B cell (primary cell): ENCODE data around the gene LENEP. TPM values are rescaled to one million over a fixed set of nuclear protein-coding genes. Genes with fewer than 3 reads are reported as not detected.

Experiments used
- ATAC-seq: fragments of 200-7000 bp; cut with Tn5 transposase; one replicate; pipeline ENCODE4 v1.10.0; 2021; ENCODE audit warnings: low read depth, mild to moderate bottlenecking, moderate number of reproducible peaks, moderate library complexity
- CTCF ChIA-PET: fragments of 350-600 bp; sonication (Branson Sonifier 250); formaldehyde crosslinking; loops from one replicate; lab custom pipeline; 2021; ENCODE audit warnings: antibody characterized with exemption, inconsistent platforms; lab: Charles Lee
- POLR2A ChIA-PET: fragments of 350-600 bp; sonication (Branson Sonifier 250); formaldehyde crosslinking; loops from one replicate; lab custom pipeline; 2021; ENCODE audit warnings: antibody characterized with exemption; lab: Charles Lee
- DNase-seq: peaks from one replicate; pipeline ENCODE4 v3.0.0; 2013
- H2AFZ ChIP-seq: 2 replicates; pipeline ENCODE4 v1.6.1; 2012; ENCODE audit warnings: mild to moderate bottlenecking, low read depth, low read length; ENCODE audit not compliant: insufficient read depth, poor library complexity, severe bottlenecking
- H3K27ac ChIP-seq, 2 donors: 1 replicate in 1 of 2; 2 replicates in 1 of 2; pipeline ENCODE4 v1.5.1; 2012 to 2013; ENCODE audit warnings: low read length in 2 of 2, mild to moderate bottlenecking in 2 of 2, moderate library complexity in 1 of 2
- H3K27me3 ChIP-seq, 4 experiments: fragments of 200-600 bp in 1 of 4; sonication (generic) in 1 of 4; replicated peaks in 1 of 4; 1 replicate in 2 of 4; 2 replicates in 2 of 4; pipeline versions ENCODE4 v1.6.1 to v1.7.0; 2013 to 2016; ENCODE audit warnings: low read length in 3 of 4, mild to moderate bottlenecking in 2 of 4, mixed read lengths in 1 of 4, moderate library complexity in 1 of 4; ENCODE audit not compliant: insufficient read depth in 4 of 4, control insufficient read depth in 3 of 4; ENCODE audit errors: control extremely low read depth in 1 of 4
- H3K36me3 ChIP-seq, 2 experiments: replicated peaks in 1 of 2; 1 replicate in 1 of 2; 2 replicates in 1 of 2; pipeline versions ENCODE4 v1.6.1 to v1.7.1; 2013; ENCODE audit warnings: low read length in 1 of 2; ENCODE audit not compliant: insufficient read depth in 2 of 2, control insufficient read depth in 1 of 2; ENCODE audit errors: control extremely low read depth in 1 of 2, extremely low read depth in 1 of 2
- H3K4me1 ChIP-seq, 2 donors: fragments of 200-600 bp in 1 of 2; sonication (generic) in 1 of 2; 1 replicate in 1 of 2; 2 replicates in 1 of 2; pipeline versions ENCODE4 v1.5.1 to v1.6.1; 2013 to 2017; ENCODE audit warnings: low read length in 2 of 2; ENCODE audit not compliant: control insufficient read depth in 2 of 2, insufficient read depth in 2 of 2
- H3K4me2 ChIP-seq: replicated peaks from 2 replicates; pipeline ENCODE3; 2012; ENCODE audit warnings: mild to moderate bottlenecking, low read depth, low read length; ENCODE audit not compliant: poor library complexity, severe bottlenecking
- H3K4me3 ChIP-seq, 5 experiments: fragments of 200-600 bp in 1 of 5; sonication (generic) in 1 of 5; 1 replicate in 3 of 5; 2 replicates in 2 of 5; pipeline versions ENCODE4 v1.5.1 to v1.7.0; 2011 to 2016; ENCODE audit warnings: low read length in 4 of 5, mild to moderate bottlenecking in 4 of 5, low read depth in 2 of 5, control low read depth in 1 of 5, moderate library complexity in 1 of 5; ENCODE audit not compliant: insufficient read depth in 1 of 5; ENCODE audit errors: control extremely low read depth in 1 of 5, extremely low read depth in 1 of 5
- H3K79me2 ChIP-seq: fragments of 200-600 bp; sonication (generic); one replicate; pipeline ENCODE4 v1.6.0; 2016; ENCODE audit warnings: low read length; ENCODE audit not compliant: control insufficient read depth, insufficient read depth
- H3K9ac ChIP-seq: fragments of 200-600 bp; sonication (generic); 2 replicates; pipeline ENCODE4 v1.6.1; 2017; ENCODE audit warnings: mild to moderate bottlenecking, low read length, moderate library complexity
- H3K9me3 ChIP-seq, 3 donors: one replicate each; pipeline versions ENCODE4 v1.6.1 to v1.7.1; 2013; ENCODE audit warnings: low read length in 2 of 3; ENCODE audit not compliant: control insufficient read depth in 2 of 3, insufficient read depth in 1 of 3; ENCODE audit errors: control extremely low read depth in 1 of 3
- H4K20me1 ChIP-seq: 2 replicates; pipeline ENCODE4 v1.6.0; 2012; ENCODE audit warnings: mild to moderate bottlenecking, low read length; ENCODE audit not compliant: insufficient read depth, control insufficient read depth, poor library complexity, severe bottlenecking
- H3K27ac Mint-ChIP-seq: one replicate; pipeline ENCODE4 v1.8.0; 2021; ENCODE audit warnings: mixed read lengths
- H3K27me3 Mint-ChIP-seq: one replicate; pipeline ENCODE4 v1.8.0; 2021; ENCODE audit warnings: mixed read lengths
- H3K4me1 Mint-ChIP-seq: one replicate; pipeline ENCODE4 v1.8.0; 2021; ENCODE audit warnings: mixed read lengths
- H3K4me3 Mint-ChIP-seq: one replicate; pipeline ENCODE4 v1.8.0; 2021; ENCODE audit warnings: mixed read lengths
- H3K9me3 Mint-ChIP-seq: one replicate; pipeline ENCODE4 v1.8.0; 2022; ENCODE audit warnings: mixed read lengths; ENCODE audit not compliant: insufficient read depth
- CTCF ChIP-seq: fragments of 200-600 bp; IDR thresholded peaks from one replicate; pipeline ENCODE4 v1.8.0; 2022; ENCODE audit warnings: antibody characterized with exemption, mild to moderate bottlenecking
- EZH2 ChIP-seq: IDR thresholded peaks from 2 replicates; pipeline ENCODE4 v1.6.1; 2012; ENCODE audit warnings: borderline replicate concordance, low read depth, mild to moderate bottlenecking, moderate library complexity, low read length; ENCODE audit not compliant: insufficient read depth, poor library complexity, severe bottlenecking
- WGBS: methylation state at CpG from one replicate; pipeline ENCODE4 v1.1.5; 2013; ENCODE audit warnings: missing lambda C conversion rate; ENCODE audit not compliant: insufficient coverage; 5-methylcytosine and 5-hydroxymethylcytosine counted together
- intact Hi-C: fragments of 100-400 bp; cut with micrococcal nuclease; formaldehyde crosslinking; loops from one replicate; pipeline ENCODE4 v1.10.0; 2022
- polyA plus RNA-seq: library from polyadenylated mRNA; depleted of rRNA; stranded (reverse); fragments of >200 nt; gene quantifications from 2 replicates; pipeline ENCODE4 v1.2.3, GENCODE V29; 2012
- total RNA-seq, 2 donors: library from RNA; stranded (reverse); fragments of 120-200 nt in 1 of 2; gene quantifications; 1 replicate in 1 of 2; 2 replicates in 1 of 2; pipeline versions ENCODE4 v1.2.3 to v1.2.4, GENCODE V29; 2013 to 2022

Gene LENEP
- total and polyA plus RNA-seq, 2 donors (not counting 1 experiment from before 2014, with no cell fraction given): 2.0 TPM; not detected in 1

- intact Hi-C loops: loop anchor here (5.0 kb wide), 3 partner anchors 397 to 677 kb away; partner anchors contain the start of genes ADAR, ATP8B2 and UBE2Q1
- peak overlapping the region; percentile 94 for H3K27ac Mint-ChIP-seq
- Histone ChIP-seq H3K4me1 (peaks cover 62 to 67% of the 10 kb centered on the region in 2 donors), H3K4me2 (peak overlapping the region; percentile 96), H3K9me3 (no peaks in the 10 kb centered on the region), H3K9ac (peak overlapping the region; percentile 94), H3K36me3 (peaks cover 0 to 5% of the 10 kb centered on the region in 2 experiments), H4K20me1 (peaks cover 29% of the 10 kb centered on the region), H2AFZ (no peak overlapping the region), H3K27ac (peak overlapping the region; percentile 53 to 81), H3K27me3 (no peaks in the 10 kb centered on the region), H3K4me3 (peak overlapping the region; percentile 68 to 98 (median 93)), H3K79me2 (peaks cover 69% of the 10 kb centered on the region)
- WGBS: 53% methylated on average over 2 of the region's 5 CpGs
- H3K27me3 Mint-ChIP-seq: no peaks in the 10 kb centered on the region
- peaks cover 55% of the 10 kb centered on the region for H3K4me1 Mint-ChIP-seq
- DNase-seq (no peak), ATAC-seq (no peak)
- TF ChIP-seq CTCF (no peak), EZH2 (no peak)
- CTCF ChIA-PET: interaction anchor here (1.5 to 18.4 kb wide), 2 partner anchors 10 to 49 kb away, joined by 4 to 295 read pairs; partner anchors contain the start of gene PBXIP1
- POLR2A ChIA-PET: interaction anchor here (1.5 to 7.4 kb wide), 2 partner anchors 11 to 31 kb away, joined by 9 to 74 read pairs; partner anchors contain the start of gene CKS1B
- peak overlapping the region; percentile 90 for H3K4me3 Mint-ChIP-seq
- H3K9me3 Mint-ChIP-seq: no peaks in the 10 kb centered on the region
Measured at GRCh38 chr1:155004352-155005075, 11.1 kb downstream of the LENEP start.
